Measurements from ENCODE around the gene ITGB8. TPM values are rescaled to one million over a fixed set of nuclear protein-coding genes. Genes with fewer than 3 reads are reported as not detected.

ITGB8 gene
- total RNA-seq, 1 experiment from 2014 or later, result 1.9 TPM

DNA sequence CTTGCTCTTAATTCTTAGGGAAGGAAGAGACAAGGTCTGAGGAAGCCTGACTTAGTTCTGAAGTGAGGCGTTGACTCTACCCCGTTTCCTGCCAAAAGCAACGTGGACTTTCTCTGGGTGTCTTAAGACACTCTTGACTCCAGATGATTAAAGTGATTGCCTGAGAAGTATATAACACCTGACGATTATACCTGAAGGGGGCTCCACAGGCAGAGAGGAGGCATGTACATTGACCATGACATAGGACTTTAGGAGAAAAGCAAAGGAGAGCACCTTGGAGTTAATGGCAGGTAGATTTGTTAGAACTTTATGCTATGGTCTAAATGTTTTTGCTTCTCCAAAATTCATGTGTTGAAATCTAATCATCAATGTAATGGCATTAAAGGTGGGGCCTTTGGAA lies 15.9 kb downstream of the ITGB8 start:
- H3K4me3 Mint-ChIP-seq, result no peak overlapping the region
- no peaks in the 10 kb centered on the region for H3K27me3 Mint-ChIP-seq (ENCODE audit: low read depth)
- POLR2A ChIA-PET, result no interaction called here
- H3K36me3 Mint-ChIP-seq, result no peaks in the 10 kb centered on the region
- CTCF ChIA-PET, result no interaction called here
- no peaks in the 10 kb centered on the region for H3K9me3 Mint-ChIP-seq
- TF ChIP-seq, protein P1, sequence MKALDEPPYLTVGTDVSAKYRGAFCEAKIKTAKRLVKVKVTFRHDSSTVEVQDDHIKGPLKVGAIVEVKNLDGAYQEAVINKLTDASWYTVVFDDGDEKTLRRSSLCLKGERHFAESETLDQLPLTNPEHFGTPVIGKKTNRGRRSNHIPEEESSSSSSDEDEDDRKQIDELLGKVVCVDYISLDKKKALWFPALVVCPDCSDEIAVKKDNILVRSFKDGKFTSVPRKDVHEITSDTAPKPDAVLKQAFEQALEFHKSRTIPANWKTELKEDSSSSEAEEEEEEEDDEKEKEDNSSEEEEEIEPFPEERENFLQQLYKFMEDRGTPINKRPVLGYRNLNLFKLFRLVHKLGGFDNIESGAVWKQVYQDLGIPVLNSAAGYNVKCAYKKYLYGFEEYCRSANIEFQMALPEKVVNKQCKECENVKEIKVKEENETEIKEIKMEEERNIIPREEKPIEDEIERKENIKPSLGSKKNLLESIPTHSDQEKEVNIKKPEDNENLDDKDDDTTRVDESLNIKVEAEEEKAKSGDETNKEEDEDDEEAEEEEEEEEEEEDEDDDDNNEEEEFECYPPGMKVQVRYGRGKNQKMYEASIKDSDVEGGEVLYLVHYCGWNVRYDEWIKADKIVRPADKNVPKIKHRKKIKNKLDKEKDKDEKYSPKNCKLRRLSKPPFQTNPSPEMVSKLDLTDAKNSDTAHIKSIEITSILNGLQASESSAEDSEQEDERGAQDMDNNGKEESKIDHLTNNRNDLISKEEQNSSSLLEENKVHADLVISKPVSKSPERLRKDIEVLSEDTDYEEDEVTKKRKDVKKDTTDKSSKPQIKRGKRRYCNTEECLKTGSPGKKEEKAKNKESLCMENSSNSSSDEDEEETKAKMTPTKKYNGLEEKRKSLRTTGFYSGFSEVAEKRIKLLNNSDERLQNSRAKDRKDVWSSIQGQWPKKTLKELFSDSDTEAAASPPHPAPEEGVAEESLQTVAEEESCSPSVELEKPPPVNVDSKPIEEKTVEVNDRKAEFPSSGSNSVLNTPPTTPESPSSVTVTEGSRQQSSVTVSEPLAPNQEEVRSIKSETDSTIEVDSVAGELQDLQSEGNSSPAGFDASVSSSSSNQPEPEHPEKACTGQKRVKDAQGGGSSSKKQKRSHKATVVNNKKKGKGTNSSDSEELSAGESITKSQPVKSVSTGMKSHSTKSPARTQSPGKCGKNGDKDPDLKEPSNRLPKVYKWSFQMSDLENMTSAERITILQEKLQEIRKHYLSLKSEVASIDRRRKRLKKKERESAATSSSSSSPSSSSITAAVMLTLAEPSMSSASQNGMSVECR (CRISPR knock-in tag; IDR thresholded peaks at IDR 0.05; ENCODE audit: borderline replicate concordance), result no peak
- ATAC-seq (peak; percentile 57), DNase-seq (ENCODE audit: low spot score) (no peak)
- no peak overlapping the region for H3K27ac Mint-ChIP-seq
- H3K4me1 Mint-ChIP-seq, result peaks cover 16% of the 10 kb centered on the region

DNA sequence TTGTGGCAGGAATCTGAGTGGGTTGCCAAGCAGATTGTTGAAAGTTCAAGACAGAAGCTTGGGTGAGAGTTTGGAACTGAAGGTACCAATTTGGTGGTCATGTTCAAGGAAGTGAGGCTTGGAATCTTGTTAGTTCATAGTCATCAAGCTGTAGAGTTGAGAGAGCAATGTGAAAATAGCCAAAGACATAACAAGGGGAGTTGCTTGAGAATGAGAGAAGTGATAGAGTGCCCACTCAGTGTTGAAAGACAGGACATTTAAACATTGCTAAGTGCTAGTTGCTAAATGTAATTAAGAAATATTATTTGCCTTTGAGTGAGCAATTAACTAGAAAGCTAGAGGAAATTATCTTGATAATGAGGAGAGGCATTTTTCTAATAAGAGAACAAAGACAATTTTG lies 17.0 kb downstream of the ITGB8 start:
- no peaks in the 10 kb centered on the region for H3K36me3 Mint-ChIP-seq
- H3K4me3 Mint-ChIP-seq, result no peak overlapping the region
- ChIA-PET POLR2A (no interaction called here), CTCF (no interaction called here)
- ATAC-seq, result no peak
- no peak for DNase-seq (ENCODE audit: low spot score)
- peaks cover 12% of the 10 kb centered on the region for H3K4me1 Mint-ChIP-seq
- H3K9me3 Mint-ChIP-seq, result no peaks in the 10 kb centered on the region
- H3K27me3 Mint-ChIP-seq (ENCODE audit: low read depth), result no peaks in the 10 kb centered on the region
- H3K27ac Mint-ChIP-seq, result no peak overlapping the region
- TF ChIP-seq FOXK1 (CRISPR knock-in tag; IDR thresholded peaks at IDR 0.05), result no peak
- TF ChIP-seq CREM (CRISPR knock-in tag; IDR thresholded peaks at IDR 0.05), result no peak
- TF ChIP-seq, protein P2, sequence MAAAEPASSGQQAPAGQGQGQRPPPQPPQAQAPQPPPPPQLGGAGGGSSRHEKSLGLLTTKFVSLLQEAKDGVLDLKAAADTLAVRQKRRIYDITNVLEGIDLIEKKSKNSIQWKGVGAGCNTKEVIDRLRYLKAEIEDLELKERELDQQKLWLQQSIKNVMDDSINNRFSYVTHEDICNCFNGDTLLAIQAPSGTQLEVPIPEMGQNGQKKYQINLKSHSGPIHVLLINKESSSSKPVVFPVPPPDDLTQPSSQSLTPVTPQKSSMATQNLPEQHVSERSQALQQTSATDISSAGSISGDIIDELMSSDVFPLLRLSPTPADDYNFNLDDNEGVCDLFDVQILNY (CRISPR knock-in tag; IDR thresholded peaks at IDR 0.05), result no peak
- TF ChIP-seq, protein P3, sequence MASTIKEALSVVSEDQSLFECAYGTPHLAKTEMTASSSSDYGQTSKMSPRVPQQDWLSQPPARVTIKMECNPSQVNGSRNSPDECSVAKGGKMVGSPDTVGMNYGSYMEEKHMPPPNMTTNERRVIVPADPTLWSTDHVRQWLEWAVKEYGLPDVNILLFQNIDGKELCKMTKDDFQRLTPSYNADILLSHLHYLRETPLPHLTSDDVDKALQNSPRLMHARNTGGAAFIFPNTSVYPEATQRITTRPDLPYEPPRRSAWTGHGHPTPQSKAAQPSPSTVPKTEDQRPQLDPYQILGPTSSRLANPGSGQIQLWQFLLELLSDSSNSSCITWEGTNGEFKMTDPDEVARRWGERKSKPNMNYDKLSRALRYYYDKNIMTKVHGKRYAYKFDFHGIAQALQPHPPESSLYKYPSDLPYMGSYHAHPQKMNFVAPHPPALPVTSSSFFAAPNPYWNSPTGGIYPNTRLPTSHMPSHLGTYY (CRISPR knock-in tag; IDR thresholded peaks at IDR 0.05), result no peak
- TF ChIP-seq, protein P4, sequence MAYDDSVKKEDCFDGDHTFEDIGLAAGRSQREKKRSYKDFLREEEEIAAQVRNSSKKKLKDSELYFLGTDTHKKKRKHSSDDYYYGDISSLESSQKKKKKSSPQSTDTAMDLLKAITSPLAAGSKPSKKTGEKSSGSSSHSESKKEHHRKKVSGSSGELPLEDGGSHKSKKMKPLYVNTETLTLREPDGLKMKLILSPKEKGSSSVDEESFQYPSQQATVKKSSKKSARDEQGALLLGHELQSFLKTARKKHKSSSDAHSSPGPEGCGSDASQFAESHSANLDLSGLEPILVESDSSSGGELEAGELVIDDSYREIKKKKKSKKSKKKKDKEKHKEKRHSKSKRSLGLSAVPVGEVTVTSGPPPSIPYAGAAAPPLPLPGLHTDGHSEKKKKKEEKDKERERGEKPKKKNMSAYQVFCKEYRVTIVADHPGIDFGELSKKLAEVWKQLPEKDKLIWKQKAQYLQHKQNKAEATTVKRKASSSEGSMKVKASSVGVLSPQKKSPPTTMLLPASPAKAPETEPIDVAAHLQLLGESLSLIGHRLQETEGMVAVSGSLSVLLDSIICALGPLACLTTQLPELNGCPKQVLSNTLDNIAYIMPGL (CRISPR knock-in tag; IDR thresholded peaks at IDR 0.05), result no peak
- no peak for TF ChIP-seq JUN (CRISPR knock-in tag; IDR thresholded peaks at IDR 0.05)
- TF ChIP-seq ZNF219 (CRISPR knock-in tag; IDR thresholded peaks at IDR 0.05; ENCODE audit: borderline replicate concordance), result no peak
- TF ChIP-seq ZNF121 (CRISPR knock-in tag; IDR thresholded peaks at IDR 0.05), result no peak
- TF ChIP-seq, protein P5, sequence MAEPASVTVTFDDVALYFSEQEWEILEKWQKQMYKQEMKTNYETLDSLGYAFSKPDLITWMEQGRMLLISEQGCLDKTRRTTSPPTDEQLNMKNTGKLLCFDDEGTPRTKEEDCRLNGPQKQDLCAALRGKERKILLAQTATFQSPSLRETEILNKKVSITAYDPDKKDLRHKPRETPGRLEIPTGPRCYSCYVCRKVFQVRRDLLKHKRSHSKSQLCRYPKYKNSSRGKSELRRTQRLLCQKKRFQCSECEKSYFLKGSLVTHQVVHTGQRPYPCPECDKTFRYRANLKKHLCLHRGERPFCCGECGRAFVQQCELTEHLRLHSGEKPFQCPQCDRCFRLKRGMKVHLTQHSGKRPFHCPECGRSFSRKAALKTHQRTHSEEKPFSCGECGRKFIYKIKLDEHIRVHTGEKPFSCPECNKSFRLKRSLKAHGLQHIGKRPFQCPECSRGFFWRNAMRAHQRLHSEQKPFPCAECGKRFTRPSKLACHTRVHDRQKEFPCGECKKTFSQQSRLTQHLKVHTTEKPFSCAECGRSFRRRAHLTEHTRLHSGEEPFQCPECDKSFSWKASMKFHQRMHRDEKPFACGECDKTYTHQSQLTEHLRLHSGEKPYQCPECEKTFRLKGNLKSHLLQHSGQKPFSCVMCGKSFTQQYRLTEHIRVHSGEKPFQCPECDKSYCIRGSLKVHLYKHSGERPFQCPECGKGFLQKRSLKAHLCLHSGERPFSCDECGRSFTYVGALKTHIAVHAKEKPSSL (CRISPR knock-in tag; conservative IDR thresholded peaks at IDR 0.05), result no peak
- no peak for TF ChIP-seq FOXJ3 (CRISPR knock-in tag; IDR thresholded peaks at IDR 0.05; ENCODE audit: borderline replicate concordance)
- no peak for TF ChIP-seq ZNF263 (CRISPR knock-in tag; IDR thresholded peaks at IDR 0.05; ENCODE audit: low read depth)
- no peak for TF ChIP-seq ETV6 (CRISPR knock-in tag; IDR thresholded peaks at IDR 0.05)
- TF ChIP-seq, protein P6, sequence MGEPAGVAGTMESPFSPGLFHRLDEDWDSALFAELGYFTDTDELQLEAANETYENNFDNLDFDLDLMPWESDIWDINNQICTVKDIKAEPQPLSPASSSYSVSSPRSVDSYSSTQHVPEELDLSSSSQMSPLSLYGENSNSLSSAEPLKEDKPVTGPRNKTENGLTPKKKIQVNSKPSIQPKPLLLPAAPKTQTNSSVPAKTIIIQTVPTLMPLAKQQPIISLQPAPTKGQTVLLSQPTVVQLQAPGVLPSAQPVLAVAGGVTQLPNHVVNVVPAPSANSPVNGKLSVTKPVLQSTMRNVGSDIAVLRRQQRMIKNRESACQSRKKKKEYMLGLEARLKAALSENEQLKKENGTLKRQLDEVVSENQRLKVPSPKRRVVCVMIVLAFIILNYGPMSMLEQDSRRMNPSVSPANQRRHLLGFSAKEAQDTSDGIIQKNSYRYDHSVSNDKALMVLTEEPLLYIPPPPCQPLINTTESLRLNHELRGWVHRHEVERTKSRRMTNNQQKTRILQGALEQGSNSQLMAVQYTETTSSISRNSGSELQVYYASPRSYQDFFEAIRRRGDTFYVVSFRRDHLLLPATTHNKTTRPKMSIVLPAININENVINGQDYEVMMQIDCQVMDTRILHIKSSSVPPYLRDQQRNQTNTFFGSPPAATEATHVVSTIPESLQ (CRISPR knock-in tag; IDR thresholded peaks at IDR 0.05), result no peak
- TF ChIP-seq, protein P7, sequence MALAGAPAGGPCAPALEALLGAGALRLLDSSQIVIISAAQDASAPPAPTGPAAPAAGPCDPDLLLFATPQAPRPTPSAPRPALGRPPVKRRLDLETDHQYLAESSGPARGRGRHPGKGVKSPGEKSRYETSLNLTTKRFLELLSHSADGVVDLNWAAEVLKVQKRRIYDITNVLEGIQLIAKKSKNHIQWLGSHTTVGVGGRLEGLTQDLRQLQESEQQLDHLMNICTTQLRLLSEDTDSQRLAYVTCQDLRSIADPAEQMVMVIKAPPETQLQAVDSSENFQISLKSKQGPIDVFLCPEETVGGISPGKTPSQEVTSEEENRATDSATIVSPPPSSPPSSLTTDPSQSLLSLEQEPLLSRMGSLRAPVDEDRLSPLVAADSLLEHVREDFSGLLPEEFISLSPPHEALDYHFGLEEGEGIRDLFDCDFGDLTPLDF (CRISPR knock-in tag; IDR thresholded peaks at IDR 0.05), result no peak
